Ishikawa (cell line): ENCODE data around the gene DNAJA3.

Experiments used
- CEBPB ChIP-seq: IDR thresholded peaks from 2 replicates; pipeline ENCODE4 v1.6.1; 2012
- CREB1 ChIP-seq: IDR thresholded peaks from 2 replicates; pipeline ENCODE4 v1.6.1; 2012; ENCODE audit warnings: low read depth
- EGR1 ChIP-seq: IDR thresholded peaks from 2 replicates; pipeline ENCODE4 v1.6.1; 2012
- EP300 ChIP-seq: IDR thresholded peaks from 2 replicates; pipeline ENCODE4 v1.6.1; 2012; ENCODE audit warnings: borderline replicate concordance
- FOXM1 ChIP-seq: IDR thresholded peaks from 2 replicates; pipeline ENCODE4 v1.6.1; 2012; ENCODE audit warnings: low read depth, borderline replicate concordance
- NFIC ChIP-seq: IDR thresholded peaks from 2 replicates; pipeline ENCODE4 v1.6.1; 2012
- RAD21 ChIP-seq: IDR thresholded peaks from 2 replicates; pipeline ENCODE4 v1.6.1; 2012; ENCODE audit warnings: low read depth
- TAF1 ChIP-seq: IDR thresholded peaks from 2 replicates; pipeline ENCODE4 v1.6.1; 2012; ENCODE audit warnings: low read depth, mild to moderate bottlenecking
- TCF12 ChIP-seq: IDR thresholded peaks from 2 replicates; pipeline ENCODE4 v1.6.1; 2012; ENCODE audit warnings: low read depth
- TEAD4 ChIP-seq: IDR thresholded peaks from 2 replicates; pipeline ENCODE4 v1.6.1; 2012
- YY1 ChIP-seq: IDR thresholded peaks from 2 replicates; pipeline ENCODE4 v1.6.1; 2012; ENCODE audit warnings: low read depth
- ZBTB7A ChIP-seq: IDR thresholded peaks from 2 replicates; pipeline ENCODE4 v1.6.1; 2012; ENCODE audit warnings: low read depth
- TF ChIP-seq, protein P1 (sequence below): IDR thresholded peaks from 2 replicates; pipeline ENCODE4 v1.6.1; 2012
- TF ChIP-seq, protein P2 (sequence below): IDR thresholded peaks from 2 replicates; pipeline ENCODE4 v1.6.1; 2012
- TF ChIP-seq, protein P3 (sequence below): IDR thresholded peaks from 2 replicates; pipeline ENCODE4 v1.6.1; 2012; ENCODE audit warnings: low read depth, mild to moderate bottlenecking

The DNAJA3 gene

DNA sequence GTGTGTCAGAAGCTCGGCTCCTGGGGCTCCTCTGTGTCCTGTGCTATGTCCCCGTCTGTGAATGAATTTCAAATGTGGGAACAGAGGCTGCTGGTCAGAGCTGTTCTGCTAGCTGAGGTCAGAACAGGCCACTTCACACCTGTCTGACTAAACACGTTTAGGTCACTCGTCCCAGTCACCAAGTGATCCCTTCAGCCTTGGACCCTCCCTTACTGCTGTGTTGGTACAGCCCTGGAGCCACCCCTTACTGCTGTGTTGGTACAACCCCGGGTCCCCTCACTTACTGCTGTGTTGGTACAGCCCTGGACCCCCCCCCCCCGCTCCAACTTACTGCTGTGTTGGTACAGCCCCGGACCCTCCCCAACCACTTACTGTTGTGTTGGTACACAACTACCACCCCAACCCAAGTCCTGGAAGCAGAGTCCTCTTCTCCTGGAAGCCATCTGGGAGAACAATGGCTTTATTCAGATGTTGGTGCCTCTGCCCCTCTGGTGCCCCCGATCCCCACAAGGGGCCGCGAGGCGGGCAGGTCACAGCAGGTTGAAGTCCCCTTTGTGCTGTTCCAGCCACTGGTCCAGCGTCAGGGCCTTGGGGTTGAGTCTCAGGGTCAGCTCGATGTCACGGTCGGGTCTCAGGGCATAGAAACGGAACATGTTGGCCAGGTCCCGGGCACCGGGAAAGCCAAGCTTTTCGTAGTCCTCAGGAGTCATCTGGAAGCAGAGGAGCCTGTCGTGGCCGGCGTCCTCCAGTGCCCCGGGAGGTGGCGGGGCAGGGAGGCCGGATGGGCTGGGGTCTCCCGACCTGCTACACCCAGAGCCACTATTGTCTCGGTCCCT is 35.8 kb downstream of the DNAJA3 start:
- TF ChIP-seq RAD21 (no peak), FOXM1 (no peak), EP300 (no peak), YY1 (no peak), EGR1 (no peak), NFIC (no peak), CREB1 (no peak), TCF12 (no peak), CEBPB (no peak), TEAD4 (no peak), TAF1 (no peak), ZBTB7A (no peak)
- TF ChIP-seq, protein P1, sequence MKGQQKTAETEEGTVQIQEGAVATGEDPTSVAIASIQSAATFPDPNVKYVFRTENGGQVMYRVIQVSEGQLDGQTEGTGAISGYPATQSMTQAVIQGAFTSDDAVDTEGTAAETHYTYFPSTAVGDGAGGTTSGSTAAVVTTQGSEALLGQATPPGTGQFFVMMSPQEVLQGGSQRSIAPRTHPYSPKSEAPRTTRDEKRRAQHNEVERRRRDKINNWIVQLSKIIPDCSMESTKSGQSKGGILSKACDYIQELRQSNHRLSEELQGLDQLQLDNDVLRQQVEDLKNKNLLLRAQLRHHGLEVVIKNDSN = no peak
- TF ChIP-seq, protein P2, sequence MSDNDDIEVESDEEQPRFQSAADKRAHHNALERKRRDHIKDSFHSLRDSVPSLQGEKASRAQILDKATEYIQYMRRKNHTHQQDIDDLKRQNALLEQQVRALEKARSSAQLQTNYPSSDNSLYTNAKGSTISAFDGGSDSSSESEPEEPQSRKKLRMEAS = no peak
- TF ChIP-seq, protein P3, sequence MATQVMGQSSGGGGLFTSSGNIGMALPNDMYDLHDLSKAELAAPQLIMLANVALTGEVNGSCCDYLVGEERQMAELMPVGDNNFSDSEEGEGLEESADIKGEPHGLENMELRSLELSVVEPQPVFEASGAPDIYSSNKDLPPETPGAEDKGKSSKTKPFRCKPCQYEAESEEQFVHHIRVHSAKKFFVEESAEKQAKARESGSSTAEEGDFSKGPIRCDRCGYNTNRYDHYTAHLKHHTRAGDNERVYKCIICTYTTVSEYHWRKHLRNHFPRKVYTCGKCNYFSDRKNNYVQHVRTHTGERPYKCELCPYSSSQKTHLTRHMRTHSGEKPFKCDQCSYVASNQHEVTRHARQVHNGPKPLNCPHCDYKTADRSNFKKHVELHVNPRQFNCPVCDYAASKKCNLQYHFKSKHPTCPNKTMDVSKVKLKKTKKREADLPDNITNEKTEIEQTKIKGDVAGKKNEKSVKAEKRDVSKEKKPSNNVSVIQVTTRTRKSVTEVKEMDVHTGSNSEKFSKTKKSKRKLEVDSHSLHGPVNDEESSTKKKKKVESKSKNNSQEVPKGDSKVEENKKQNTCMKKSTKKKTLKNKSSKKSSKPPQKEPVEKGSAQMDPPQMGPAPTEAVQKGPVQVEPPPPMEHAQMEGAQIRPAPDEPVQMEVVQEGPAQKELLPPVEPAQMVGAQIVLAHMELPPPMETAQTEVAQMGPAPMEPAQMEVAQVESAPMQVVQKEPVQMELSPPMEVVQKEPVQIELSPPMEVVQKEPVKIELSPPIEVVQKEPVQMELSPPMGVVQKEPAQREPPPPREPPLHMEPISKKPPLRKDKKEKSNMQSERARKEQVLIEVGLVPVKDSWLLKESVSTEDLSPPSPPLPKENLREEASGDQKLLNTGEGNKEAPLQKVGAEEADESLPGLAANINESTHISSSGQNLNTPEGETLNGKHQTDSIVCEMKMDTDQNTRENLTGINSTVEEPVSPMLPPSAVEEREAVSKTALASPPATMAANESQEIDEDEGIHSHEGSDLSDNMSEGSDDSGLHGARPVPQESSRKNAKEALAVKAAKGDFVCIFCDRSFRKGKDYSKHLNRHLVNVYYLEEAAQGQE = no peak

DNA sequence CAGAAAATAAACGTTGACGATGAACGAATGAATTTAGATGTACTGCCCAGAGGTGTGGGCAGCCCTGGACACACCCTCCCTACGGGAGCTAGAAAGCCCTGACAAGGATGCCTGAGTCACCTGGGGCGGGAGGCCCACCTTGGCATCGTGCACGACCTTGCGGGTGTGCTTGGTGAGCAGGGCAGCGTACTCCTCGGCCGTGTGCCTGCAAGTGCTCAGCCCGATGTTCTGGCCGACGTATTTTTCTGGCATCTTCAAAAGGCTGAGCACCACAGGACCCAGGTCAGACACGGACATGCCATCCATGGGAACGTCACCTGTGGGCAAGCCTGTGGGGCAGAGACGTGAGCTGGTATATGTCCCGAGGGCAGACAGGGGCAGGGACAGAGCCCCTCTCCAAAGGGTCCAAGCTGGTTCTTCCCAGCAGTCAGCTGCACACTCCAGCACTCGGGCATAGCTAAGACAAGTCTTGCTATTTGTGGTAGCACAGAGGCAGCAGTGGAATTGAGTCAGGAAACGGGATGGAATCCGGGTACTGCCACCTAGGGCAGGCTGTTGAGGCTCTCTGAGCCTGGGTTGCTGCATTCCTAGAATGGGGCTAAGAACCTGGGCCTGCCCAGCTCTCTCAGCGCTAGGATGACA is 38.0 kb downstream of the DNAJA3 start:
- TF ChIP-seq TAF1 = no peak
- no peak for TF ChIP-seq CEBPB
- no peak for TF ChIP-seq FOXM1
- no peak for TF ChIP-seq EGR1

DNA sequence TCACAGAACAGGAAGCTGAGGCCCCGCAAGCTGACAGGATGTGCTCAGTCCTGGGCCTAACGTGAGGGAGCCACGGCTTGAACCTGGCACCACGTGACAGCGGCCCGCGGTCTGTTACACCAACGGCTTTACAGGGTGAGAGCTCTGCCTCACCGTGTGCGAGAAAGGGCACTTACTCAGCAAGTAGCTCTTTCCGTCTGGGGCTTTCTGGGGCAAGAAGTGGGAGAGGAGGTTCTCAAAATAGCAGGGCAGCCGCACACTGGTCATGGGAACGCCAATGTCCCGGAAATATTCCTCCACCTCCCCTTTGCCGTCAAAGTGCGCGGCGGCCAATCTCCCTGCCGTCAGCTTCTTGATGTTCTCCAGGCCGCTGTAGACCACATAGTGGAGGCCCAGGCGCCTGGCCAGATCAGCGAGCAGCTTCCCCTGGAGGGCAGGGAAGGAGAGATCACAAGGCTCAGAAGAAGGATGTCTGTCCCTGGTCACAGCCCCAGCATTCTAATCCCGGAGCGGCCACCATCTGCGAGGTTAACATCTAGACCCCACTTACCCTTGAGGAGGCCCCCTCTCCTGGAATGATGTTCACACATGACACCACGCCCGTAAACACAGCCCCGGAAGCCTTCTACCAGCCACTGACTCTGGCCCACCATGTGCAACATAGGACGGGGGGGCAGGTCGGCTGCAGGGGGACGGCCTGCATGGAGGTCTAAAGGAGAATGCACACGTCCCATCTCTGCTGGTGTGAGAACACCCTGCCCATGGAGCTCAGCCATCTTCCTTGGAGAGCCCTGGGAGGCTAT is 40.5 kb downstream of the DNAJA3 start:
- no peak for TF ChIP-seq EGR1
- TF ChIP-seq TEAD4 = no peak
- TF ChIP-seq, protein P3 = no peak
- no peak for TF ChIP-seq TAF1
- no peak for TF ChIP-seq CEBPB
- no peak for TF ChIP-seq ZBTB7A
- TF ChIP-seq EP300 = no peak
- no peak for TF ChIP-seq CREB1
- TF ChIP-seq TCF12 = no peak
- TF ChIP-seq RAD21 = no peak
- no peak for TF ChIP-seq NFIC
- TF ChIP-seq, protein P2 = no peak
- TF ChIP-seq, protein P1 = no peak
- TF ChIP-seq FOXM1 = no peak
- TF ChIP-seq YY1 = no peak

DNA sequence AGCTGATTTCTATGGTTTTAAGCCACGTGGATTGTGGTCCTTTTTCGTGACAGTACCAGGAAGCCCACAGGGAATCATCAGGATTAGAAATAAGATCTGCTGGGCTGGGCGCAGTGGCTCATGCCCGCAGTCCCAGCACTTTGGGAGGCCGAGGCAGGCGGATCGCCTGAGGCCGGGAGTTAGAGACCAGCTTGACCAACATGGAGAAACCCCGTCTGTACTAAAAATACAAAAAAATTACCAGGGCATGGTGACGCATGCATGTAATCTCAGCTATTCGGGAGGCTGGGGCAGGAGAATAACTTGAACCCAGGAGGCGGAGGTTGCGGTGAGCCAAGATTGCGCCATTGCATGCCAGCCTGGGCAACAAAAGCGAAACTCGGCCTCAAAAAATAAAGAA is 42.2 kb downstream of the DNAJA3 start:
- TF ChIP-seq RAD21 (no peak), TAF1 (no peak), CREB1 (no peak), FOXM1 (no peak), EGR1 (no peak), ZBTB7A (no peak), CEBPB (no peak), EP300 (no peak), NFIC (no peak), YY1 (no peak), TCF12 (no peak)
- TF ChIP-seq, protein P1 = no peak
- TF ChIP-seq, protein P3 = no peak
